ENCODE data around the gene CPSF6.
A peak's percentile ranks its signal among the peaks of the same experiment; 100 is the strongest.

The CPSF6 gene

DNA sequence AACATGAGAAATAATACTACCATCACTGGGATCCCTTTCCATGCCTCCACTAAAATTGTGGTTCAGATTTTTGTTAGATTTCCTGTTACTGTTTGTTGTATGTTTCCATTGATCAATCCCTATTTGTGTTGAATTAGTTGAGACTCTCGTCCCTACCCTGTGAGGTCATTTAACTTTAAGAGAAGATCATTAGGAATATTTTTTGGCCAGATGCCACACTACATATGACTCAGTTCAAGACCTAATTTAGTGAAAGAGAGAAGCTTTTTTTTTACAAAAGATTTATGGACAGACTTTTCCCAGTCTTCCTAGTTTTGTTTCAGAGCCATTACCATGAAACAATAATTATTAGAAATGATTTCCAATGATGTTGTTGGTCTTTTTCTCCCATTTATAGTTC, 35.5 kb downstream of the CPSF6 start:
- TF ChIP-seq, protein P1, sequence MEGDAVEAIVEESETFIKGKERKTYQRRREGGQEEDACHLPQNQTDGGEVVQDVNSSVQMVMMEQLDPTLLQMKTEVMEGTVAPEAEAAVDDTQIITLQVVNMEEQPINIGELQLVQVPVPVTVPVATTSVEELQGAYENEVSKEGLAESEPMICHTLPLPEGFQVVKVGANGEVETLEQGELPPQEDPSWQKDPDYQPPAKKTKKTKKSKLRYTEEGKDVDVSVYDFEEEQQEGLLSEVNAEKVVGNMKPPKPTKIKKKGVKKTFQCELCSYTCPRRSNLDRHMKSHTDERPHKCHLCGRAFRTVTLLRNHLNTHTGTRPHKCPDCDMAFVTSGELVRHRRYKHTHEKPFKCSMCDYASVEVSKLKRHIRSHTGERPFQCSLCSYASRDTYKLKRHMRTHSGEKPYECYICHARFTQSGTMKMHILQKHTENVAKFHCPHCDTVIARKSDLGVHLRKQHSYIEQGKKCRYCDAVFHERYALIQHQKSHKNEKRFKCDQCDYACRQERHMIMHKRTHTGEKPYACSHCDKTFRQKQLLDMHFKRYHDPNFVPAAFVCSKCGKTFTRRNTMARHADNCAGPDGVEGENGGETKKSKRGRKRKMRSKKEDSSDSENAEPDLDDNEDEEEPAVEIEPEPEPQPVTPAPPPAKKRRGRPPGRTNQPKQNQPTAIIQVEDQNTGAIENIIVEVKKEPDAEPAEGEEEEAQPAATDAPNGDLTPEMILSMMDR (IDR thresholded peaks at IDR 0.05; ENCODE audit: low read depth, low read length, missing control alignments): no peak
- no peak overlapping the region for H3K4me3 ChIP-seq (replicated peaks; ENCODE audit: low read depth, low read length)
- DNase-seq (ENCODE audit: extremely low read depth, low read depth): no peak

DNA sequence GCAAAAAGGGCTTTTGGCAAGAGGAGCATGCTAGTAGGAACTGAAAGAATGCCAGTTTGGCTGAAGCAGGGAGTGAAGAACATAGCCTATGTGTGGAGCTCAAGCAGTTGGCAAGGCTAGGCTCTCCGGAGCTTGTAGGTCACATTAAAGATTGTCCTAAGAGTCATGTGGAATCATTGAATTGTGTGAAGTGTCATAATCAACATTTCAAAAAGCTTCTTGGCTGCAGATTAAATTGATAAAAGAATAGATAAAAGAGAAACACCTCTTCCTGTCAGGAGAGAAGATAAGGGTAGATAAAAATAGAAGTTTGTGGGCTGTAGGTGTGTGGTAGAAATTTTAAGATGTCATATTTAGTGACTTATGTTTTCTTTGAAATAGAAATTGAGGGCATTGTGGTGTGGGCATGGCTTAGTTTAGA, 36.1 kb downstream of the CPSF6 start:
- no peak overlapping the region for H3K4me3 ChIP-seq (replicated peaks; ENCODE audit: low read depth, low read length)
- TF ChIP-seq, protein P1 (IDR thresholded peaks at IDR 0.05; ENCODE audit: low read depth, low read length, missing control alignments): no peak
- no peak for DNase-seq (ENCODE audit: extremely low read depth, low read depth)

DNA sequence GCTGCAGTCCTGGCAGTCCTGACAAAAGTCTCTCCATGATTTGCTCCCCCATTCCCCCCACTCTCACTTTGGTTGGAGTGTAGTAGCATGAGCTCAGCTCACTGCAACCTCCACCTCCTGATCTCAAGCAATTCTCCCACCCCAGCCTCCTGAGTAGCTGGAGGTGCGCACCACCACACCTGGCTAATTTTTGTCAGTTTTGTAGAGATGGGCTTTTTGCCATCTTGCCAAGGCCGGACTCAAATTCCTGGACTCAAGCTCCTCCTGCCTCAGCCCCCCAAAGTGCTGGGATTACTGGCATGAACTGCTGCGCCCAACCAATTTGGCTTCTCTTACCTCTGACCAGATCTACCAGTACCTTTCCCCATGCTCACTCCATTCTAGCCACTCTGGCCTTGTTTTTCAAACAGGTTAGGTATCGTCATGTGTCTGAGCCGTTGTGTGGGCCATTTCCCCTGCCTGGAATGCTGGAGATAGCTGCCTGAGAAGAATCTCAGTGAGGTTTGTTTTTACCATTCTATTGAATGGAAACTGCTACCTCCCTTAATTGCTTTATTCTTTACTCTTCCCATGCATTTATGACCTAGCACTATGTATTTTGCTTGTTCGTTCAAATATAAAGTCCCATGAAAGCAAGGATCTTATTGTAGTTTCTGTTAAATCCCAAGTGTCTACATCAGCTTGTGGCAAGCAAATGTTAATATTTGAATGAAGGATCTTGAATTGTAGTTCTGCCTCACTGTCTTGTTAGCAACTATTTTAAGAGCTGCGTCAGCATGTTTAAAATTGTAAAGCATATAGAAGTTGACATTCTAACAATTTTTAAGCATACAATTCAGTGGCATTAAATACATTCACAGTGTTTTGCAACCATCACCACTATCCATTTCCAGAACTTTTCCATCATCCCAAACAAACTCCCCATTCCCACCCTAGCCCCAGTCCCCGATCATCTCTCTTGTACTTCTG, 39.7 kb downstream of the CPSF6 start:
- TF ChIP-seq, protein P1 (IDR thresholded peaks at IDR 0.05; ENCODE audit: low read depth, low read length, missing control alignments): no peak
- H3K4me3 ChIP-seq (replicated peaks; ENCODE audit: low read depth, low read length): no peak overlapping the region

DNA sequence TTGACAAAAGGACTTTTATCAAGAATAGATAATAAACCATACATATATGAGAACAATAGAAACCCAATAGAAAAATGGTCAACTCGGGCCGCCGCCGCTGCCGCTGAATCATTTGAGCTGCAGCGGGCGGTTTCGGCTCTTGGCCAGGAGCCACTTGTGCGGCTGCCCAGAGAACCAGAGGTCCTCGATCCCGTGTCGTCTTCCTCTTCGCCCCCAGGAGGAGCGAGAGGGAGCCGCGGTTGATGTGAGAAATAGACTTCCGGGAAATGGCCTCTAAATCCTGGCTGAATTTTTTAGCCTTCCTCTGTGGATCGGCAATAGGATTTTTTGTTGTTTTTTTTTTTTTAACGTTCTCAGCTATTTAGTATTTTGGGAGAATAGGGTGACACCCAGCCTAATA, 44.8 kb downstream of the CPSF6 start:
- DNase-seq (ENCODE audit: extremely low read depth, low read depth): peak; percentile 30
- TF ChIP-seq, protein P1 (IDR thresholded peaks at IDR 0.05; ENCODE audit: low read depth, low read length, missing control alignments): peak; percentile 7
- no peak overlapping the region for H3K4me3 ChIP-seq (replicated peaks; ENCODE audit: low read depth, low read length)

More for the DNA sequence above, 39.7 kb downstream of the CPSF6 start:
- no peak for DNase-seq (ENCODE audit: extremely low read depth, low read depth)

DNA sequence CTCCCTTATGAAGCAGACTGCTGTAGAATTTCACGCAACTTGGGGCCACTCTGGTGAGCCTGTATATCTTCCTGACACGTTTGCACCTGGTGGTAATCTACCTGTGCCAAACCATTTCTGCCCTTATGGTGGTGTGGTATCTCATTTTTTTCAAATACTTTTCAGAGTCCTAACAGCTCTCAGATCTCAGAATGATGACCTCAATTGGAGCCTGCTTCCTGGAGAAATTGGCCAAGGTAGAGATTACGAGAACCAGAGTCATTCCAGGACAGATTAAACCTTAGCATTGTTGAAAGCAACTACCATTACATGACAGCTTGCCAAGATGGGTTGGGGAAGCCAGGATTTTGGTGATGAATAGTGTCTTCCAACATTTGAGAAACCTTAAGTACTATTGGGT, 48.2 kb downstream of the CPSF6 start:
- DNase-seq (ENCODE audit: extremely low read depth, low read depth): no peak
- H3K4me3 ChIP-seq (replicated peaks; ENCODE audit: low read depth, low read length): no peak overlapping the region
- TF ChIP-seq, protein P1 (IDR thresholded peaks at IDR 0.05; ENCODE audit: low read depth, low read length, missing control alignments): no peak

GRCh38 chr12:69290545-69291277, 51.3 kb downstream of the CPSF6 start:
- no peak overlapping the region for H3K4me3 ChIP-seq (replicated peaks; ENCODE audit: low read depth, low read length)
- peak; percentile 75 for DNase-seq (ENCODE audit: extremely low read depth, low read depth)
- TF ChIP-seq, protein P1 (IDR thresholded peaks at IDR 0.05; ENCODE audit: low read depth, low read length, missing control alignments): peak; percentile 97
